Endothelial cell of umbilical vein (primary cell): ENCODE data around the gene ISX. TPM values are rescaled to one million over a fixed set of nuclear protein-coding genes. Genes with fewer than 3 reads are reported as not detected.

ENCODE experiments used
- BruUV-seq: library from RNA; stranded (reverse); fragments of 400-500 nt; replicated peaks from 2 replicates; lab custom pipeline; 2021; lab: Mats Ljungman, UMichigan
- CTCF ChIA-PET: fragments of 300-600, 350-600 bp; sonication (Branson Sonifier 250); formaldehyde crosslinking; loops from one replicate; lab custom pipeline; 2021; ENCODE audit warnings: antibody characterized with exemption, inconsistent platforms; lab: Charles Lee
- POLR2A ChIA-PET: fragments of 300-600, 350-600 bp; sonication (Branson Sonifier 250); formaldehyde crosslinking; loops from one replicate; lab custom pipeline; 2021; ENCODE audit warnings: antibody characterized with exemption, inconsistent platforms; lab: Charles Lee
- DNase-seq: peaks from one replicate; pipeline ENCODE4 v3.0.0-alpha.2; 2011; ENCODE audit warnings: low read depth, low spot score
- FAIRE-seq: peaks from 2 replicates; lab custom pipeline; 2011; peaks lifted over from hg19 to GRCh38; lab: Jason Lieb, UNC
- H2AFZ ChIP-seq: 2 replicates; pipeline ENCODE4 v1.6.0; 2012; ENCODE audit warnings: low read depth, low read length, control low read depth, inconsistent platforms
- H3K27ac ChIP-seq: 2 replicates; pipeline ENCODE4 v1.5.1; 2011; ENCODE audit warnings: low read depth, mild to moderate bottlenecking, control low read depth, low read length, moderate library complexity; ENCODE audit not compliant: insufficient read depth
- H3K27me3 ChIP-seq, 2 experiments: 2 replicates each; pipeline versions ENCODE4 v1.6.0 to v1.6.1; 2011; ENCODE audit warnings: low read length in 2 of 2, mixed read lengths in 1 of 2; ENCODE audit not compliant: control insufficient read depth in 2 of 2, insufficient read depth in 2 of 2
- H3K36me3 ChIP-seq, 2 experiments: 2 replicates in 1 of 2; 3 replicates in 1 of 2; pipeline ENCODE4 v1.5.1; 2011; ENCODE audit warnings: low read length in 2 of 2, mild to moderate bottlenecking in 1 of 2, moderate library complexity in 1 of 2; ENCODE audit not compliant: control insufficient read depth in 2 of 2, insufficient read depth in 2 of 2; ENCODE audit errors: extremely low read depth in 1 of 2
- H3K4me1 ChIP-seq: 3 replicates; pipeline ENCODE4 v1.5.1; 2011; ENCODE audit warnings: mild to moderate bottlenecking, low read length; ENCODE audit not compliant: control insufficient read depth, insufficient read depth; ENCODE audit errors: extremely low read depth
- H3K4me2 ChIP-seq: 2 replicates; pipeline ENCODE4 v1.6.1; 2011; ENCODE audit warnings: low read length, control low read depth, mixed read lengths; ENCODE audit not compliant: insufficient read depth
- H3K4me3 ChIP-seq, 3 experiments: fragments of 200-600 bp in 1 of 3; sonication (generic), shearing (Covaris generic) in 1 of 3; replicated peaks in 1 of 3; 2 replicates each; pipeline ENCODE4 v1.5.1; 2011 to 2016; ENCODE audit warnings: control low read depth in 3 of 3, low read length in 3 of 3, mild to moderate bottlenecking in 2 of 3, inconsistent platforms in 1 of 3, low read depth in 1 of 3, moderate library complexity in 1 of 3; ENCODE audit not compliant: insufficient read depth in 1 of 3
- H3K79me2 ChIP-seq: 2 replicates; pipeline ENCODE4 v1.6.0; 2012; ENCODE audit warnings: low read length, inconsistent platforms; ENCODE audit not compliant: control insufficient read depth, insufficient read depth
- H3K9ac ChIP-seq: replicated peaks from 2 replicates; pipeline ENCODE3; 2011; ENCODE audit warnings: low read length, control low read depth; ENCODE audit not compliant: insufficient read depth; ENCODE audit errors: extremely low read depth
- H3K9me1 ChIP-seq: replicated peaks from 3 replicates; pipeline ENCODE4 v1.6.0; 2011; ENCODE audit warnings: mild to moderate bottlenecking, low read length; ENCODE audit not compliant: control insufficient read depth, insufficient read depth; ENCODE audit errors: extremely low read depth
- H3K9me3 ChIP-seq: replicated peaks from 2 replicates; pipeline ENCODE4 v1.5.1; 2012; ENCODE audit warnings: low read length, inconsistent platforms; ENCODE audit not compliant: control insufficient read depth, insufficient read depth
- H4K20me1 ChIP-seq: replicated peaks from 2 replicates; pipeline ENCODE3; 2011; ENCODE audit warnings: mild to moderate bottlenecking, low read length; ENCODE audit not compliant: control insufficient read depth, insufficient read depth; ENCODE audit errors: extremely low read depth
- CTCF ChIP-seq, 2 donors: IDR thresholded peaks; 1 replicate in 1 of 2; 2 replicates in 1 of 2; pipeline ENCODE4 v1.5.1; 2011; ENCODE audit warnings: low read length in 2 of 2, mild to moderate bottlenecking in 2 of 2, moderate library complexity in 2 of 2, control low read depth in 1 of 2, inconsistent platforms in 1 of 2, low read depth in 1 of 2; ENCODE audit not compliant: insufficient read depth in 1 of 2; ENCODE audit errors: extremely low read depth in 1 of 2
- EZH2 ChIP-seq: IDR thresholded peaks from 2 replicates; pipeline ENCODE4 v1.6.1; 2012; ENCODE audit warnings: borderline replicate concordance, low read depth, mild to moderate bottlenecking, moderate library complexity, low read length, inconsistent platforms; ENCODE audit not compliant: severe bottlenecking
- FOS ChIP-seq: IDR thresholded peaks from 2 replicates; pipeline ENCODE4 v1.6.1; 2011; ENCODE audit warnings: mild to moderate bottlenecking, low read length, moderate library complexity, borderline replicate concordance; ENCODE audit not compliant: insufficient read depth
- GATA2 ChIP-seq: IDR thresholded peaks from 2 replicates; pipeline ENCODE4 v1.7.0; 2011; ENCODE audit warnings: low read depth, mild to moderate bottlenecking, moderate library complexity, mixed read lengths, low read length; ENCODE audit not compliant: insufficient read length, insufficient read depth
- JUN ChIP-seq: IDR thresholded peaks from 2 replicates; pipeline ENCODE4 v1.6.1; 2011; ENCODE audit warnings: borderline replicate concordance, low read depth; ENCODE audit not compliant: insufficient read length, insufficient read depth
- MAX ChIP-seq: IDR thresholded peaks from 2 replicates; pipeline ENCODE4 v1.6.1; 2011; ENCODE audit not compliant: insufficient read depth, insufficient read length
- MYC ChIP-seq: IDR thresholded peaks from one replicate; pipeline ENCODE4 v1.6.1; 2011; ENCODE audit warnings: mild to moderate bottlenecking, low read depth, low read length
- POLR2A ChIP-seq: IDR thresholded peaks from 2 replicates; pipeline ENCODE4 v1.6.1; 2012; ENCODE audit warnings: low read depth, mild to moderate bottlenecking, control low read depth, low read length
- POLR2AphosphoS5 ChIP-seq: IDR thresholded peaks from 2 replicates; pipeline ENCODE4 v1.6.1; 2012; ENCODE audit warnings: low read depth, mild to moderate bottlenecking, control low read depth, low read length, moderate library complexity; ENCODE audit not compliant: insufficient read depth
- dilution Hi-C: fragments of 300-500 bp; cut with MboI; formaldehyde crosslinking; loops from one replicate; pipeline ENCODE4 v1.15.0; 2019; ENCODE audit warnings: low sequenced_read_pairs; ENCODE audit not compliant: extremely low pct_ligation_motif_present
- intact Hi-C: fragments of 100-400 bp; cut with micrococcal nuclease; formaldehyde crosslinking; loops from one replicate; pipeline ENCODE4 v1.10.0; 2022
- polyA plus RNA-seq, 4 experiments: library from polyadenylated mRNA; depleted of rRNA in 3 of 4; stranded (reverse) in 3 of 4; unstranded in 1 of 4; fragments of >200 nt; gene quantifications; 2 replicates each; pipeline versions ENCODE4 v1.2.1 to v1.2.3, GENCODE V29; 2011 to 2012; ENCODE audit warnings: missing spikeins in 1 of 4
- total RNA-seq: library from RNA; stranded (reverse); gene quantifications from 2 replicates; pipeline ENCODE4 v1.2.3, GENCODE V29; 2021

Gene ISX
- total and polyA plus RNA-seq, 2 donors (not counting 3 experiments of a cell fraction or from before 2014, with no cell fraction given), result not detected

- dilution Hi-C loops, result no loop called here
- ChIA-PET CTCF (no interaction called here), POLR2A (no interaction called here)
- Histone ChIP-seq H3K27me3 (no peaks in the 10 kb centered on the region), H3K9me3 (no peaks in the 10 kb centered on the region), H2AFZ (no peak overlapping the region), H4K20me1 (no peaks in the 10 kb centered on the region), H3K36me3 (no peaks in the 10 kb centered on the region), H3K4me1 (no peaks in the 10 kb centered on the region), H3K9me1 (no peaks in the 10 kb centered on the region), H3K9ac (no peak overlapping the region), H3K4me2 (no peak overlapping the region), H3K27ac (no peak overlapping the region), H3K79me2 (no peaks in the 10 kb centered on the region), H3K4me3 (no peak overlapping the region)
- FAIRE-seq, result no peak
- no peak for DNase-seq
- no TSS peak for BruUV-seq
- TF ChIP-seq POLR2A (no peak), GATA2 (no peak), FOS (no peak), MYC (no peak), EZH2 (no peak), JUN (no peak), POLR2AphosphoS5 (no peak), MAX (no peak), CTCF (IDR thresholded peaks at IDR 0.05; ENCODE audit: extremely low read depth in 1 of 2, insufficient read depth in 1 of 2, low read depth in 1 of 2, low read length in 2 of 2) (no peak)
- intact Hi-C loops, result no loop called here
Observed at GRCh38 chr22:35114131-35114980, 48.4 kb downstream of the ISX start.
